Measurements from ENCODE around the gene CCDC88C. TPM values are rescaled to one million over a fixed set of nuclear protein-coding genes. Genes with fewer than 3 reads are reported as not detected.
A peak's percentile ranks its signal among the peaks of the same experiment; 100 is the strongest.

CCDC88C gene
- total RNA-seq, 1 experiment from 2014 or later = 33.2 TPM

DNA sequence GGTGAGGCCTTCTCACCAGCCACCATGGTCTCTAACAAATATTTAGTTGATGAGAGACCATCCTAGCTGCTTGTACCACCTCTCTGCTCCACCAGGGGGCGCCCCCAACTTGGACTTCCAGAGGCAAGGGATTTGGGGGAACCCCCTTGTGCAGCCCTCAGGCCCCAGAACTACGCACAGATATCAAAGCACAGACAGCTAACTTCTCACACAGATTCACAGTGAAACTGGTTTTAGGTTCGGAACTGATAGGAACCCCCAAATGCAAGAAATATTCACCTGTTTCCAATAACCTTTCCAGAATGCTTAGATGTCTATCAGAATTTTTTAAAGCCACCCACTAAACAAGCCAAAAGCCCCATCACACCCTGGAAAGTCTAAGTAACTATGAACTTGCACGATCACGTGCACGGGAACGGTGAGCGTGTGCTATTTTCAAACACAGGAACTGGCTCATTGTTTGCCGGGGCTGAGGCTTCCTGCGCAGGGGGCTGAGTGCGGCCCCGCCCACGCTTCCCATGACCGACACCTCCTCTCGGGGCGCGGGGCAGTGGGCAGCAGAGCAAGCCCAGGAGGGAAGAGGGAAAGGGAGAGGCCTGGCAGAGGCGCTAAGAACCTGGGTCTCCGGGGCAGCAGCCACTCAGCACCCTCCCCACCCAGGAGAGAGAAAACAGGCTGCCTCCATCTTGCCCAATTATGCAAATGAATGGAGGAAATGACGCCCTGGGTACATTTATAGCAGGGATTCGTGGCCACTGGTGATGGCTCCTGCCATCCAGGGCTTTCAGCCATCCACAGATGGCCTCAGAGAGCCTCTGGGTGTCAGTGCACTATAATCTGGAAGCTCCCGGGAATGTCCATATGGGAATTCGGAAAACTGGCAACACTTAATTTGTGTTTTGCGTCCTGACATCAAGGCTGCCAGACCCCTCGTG, 93.7 kb downstream of the CCDC88C start:
- BruUV-seq (replicated peaks) = no TSS peak
- CTCF ChIA-PET = interaction anchor here (0.6 to 2.7 kb wide), 9 partner anchors 13 to 224 kb away, joined by 3 to 42 read pairs (median 4); partner anchors contain the start of gene CCDC88C
- DNase-seq = peak; percentile 88
- H3K27ac Mint-ChIP-seq (ENCODE audit: unreplicated experiment) = no peak overlapping the region
- intact Hi-C loops (cut with micrococcal nuclease; ENCODE audit: unreplicated experiment) = loop anchor here (1.0 kb wide), 1 partner anchor 94 kb away; no protein-coding TSS in a partner anchor
- H3K4me1 Mint-ChIP-seq (ENCODE audit: low read depth, unreplicated experiment) = peaks cover under 1% of the 10 kb centered on the region
- H3K4me3 Mint-ChIP-seq (ENCODE audit: low read depth, unreplicated experiment) = no peak overlapping the region
- TF ChIP-seq, protein P1, sequence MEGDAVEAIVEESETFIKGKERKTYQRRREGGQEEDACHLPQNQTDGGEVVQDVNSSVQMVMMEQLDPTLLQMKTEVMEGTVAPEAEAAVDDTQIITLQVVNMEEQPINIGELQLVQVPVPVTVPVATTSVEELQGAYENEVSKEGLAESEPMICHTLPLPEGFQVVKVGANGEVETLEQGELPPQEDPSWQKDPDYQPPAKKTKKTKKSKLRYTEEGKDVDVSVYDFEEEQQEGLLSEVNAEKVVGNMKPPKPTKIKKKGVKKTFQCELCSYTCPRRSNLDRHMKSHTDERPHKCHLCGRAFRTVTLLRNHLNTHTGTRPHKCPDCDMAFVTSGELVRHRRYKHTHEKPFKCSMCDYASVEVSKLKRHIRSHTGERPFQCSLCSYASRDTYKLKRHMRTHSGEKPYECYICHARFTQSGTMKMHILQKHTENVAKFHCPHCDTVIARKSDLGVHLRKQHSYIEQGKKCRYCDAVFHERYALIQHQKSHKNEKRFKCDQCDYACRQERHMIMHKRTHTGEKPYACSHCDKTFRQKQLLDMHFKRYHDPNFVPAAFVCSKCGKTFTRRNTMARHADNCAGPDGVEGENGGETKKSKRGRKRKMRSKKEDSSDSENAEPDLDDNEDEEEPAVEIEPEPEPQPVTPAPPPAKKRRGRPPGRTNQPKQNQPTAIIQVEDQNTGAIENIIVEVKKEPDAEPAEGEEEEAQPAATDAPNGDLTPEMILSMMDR (IDR thresholded peaks at IDR 0.05; ENCODE audit: unreplicated experiment) = peak; percentile 93
- H3K27me3 Mint-ChIP-seq (ENCODE audit: unreplicated experiment) = no peaks in the 10 kb centered on the region
- H3K9me3 Mint-ChIP-seq (ENCODE audit: low read depth, unreplicated experiment) = no peaks in the 10 kb centered on the region
- peaks cover 18% of the 10 kb centered on the region for H3K36me3 Mint-ChIP-seq (ENCODE audit: insufficient read depth, unreplicated experiment)

DNA sequence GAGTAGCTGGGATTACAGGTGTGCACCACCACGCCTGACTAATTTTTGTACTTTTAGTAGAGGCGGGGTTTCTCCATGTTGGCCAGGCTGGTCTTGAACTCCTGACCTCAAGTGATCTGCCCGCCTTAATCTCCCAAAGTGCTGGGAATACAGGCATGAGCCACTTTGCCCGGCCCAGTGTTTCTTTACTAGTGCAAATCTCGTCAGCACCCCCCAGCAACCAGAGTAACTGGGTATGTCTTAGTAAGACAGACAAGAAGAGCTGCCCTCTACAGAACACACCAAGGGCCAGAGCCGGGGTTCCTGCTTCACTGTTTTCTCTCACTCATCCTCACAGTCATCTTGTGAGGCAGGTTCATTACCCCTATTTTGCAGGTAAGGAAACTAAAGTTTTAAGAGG, 94.6 kb downstream of the CCDC88C start:
- H3K27me3 Mint-ChIP-seq (ENCODE audit: unreplicated experiment) = no peaks in the 10 kb centered on the region
- H3K4me1 Mint-ChIP-seq (ENCODE audit: low read depth, unreplicated experiment) = peaks cover under 1% of the 10 kb centered on the region
- CTCF ChIA-PET = interaction anchor here (0.6 to 2.7 kb wide), 8 partner anchors 14 to 104 kb away, joined by 3 to 42 read pairs (median 4); partner anchors contain the start of gene CCDC88C
- H3K9me3 Mint-ChIP-seq (ENCODE audit: low read depth, unreplicated experiment) = no peaks in the 10 kb centered on the region
- no peak overlapping the region for H3K4me3 Mint-ChIP-seq (ENCODE audit: low read depth, unreplicated experiment)
- BruUV-seq (replicated peaks) = no TSS peak
- TF ChIP-seq, protein P1 (IDR thresholded peaks at IDR 0.05; ENCODE audit: unreplicated experiment) = no peak
- intact Hi-C loops (cut with micrococcal nuclease; ENCODE audit: unreplicated experiment) = loop anchor here (1.0 kb wide), 1 partner anchor 95 kb away; no protein-coding TSS in a partner anchor
- H3K27ac Mint-ChIP-seq (ENCODE audit: unreplicated experiment) = no peak overlapping the region
- peaks cover 26% of the 10 kb centered on the region for H3K36me3 Mint-ChIP-seq (ENCODE audit: insufficient read depth, unreplicated experiment)
- no peak for DNase-seq

DNA sequence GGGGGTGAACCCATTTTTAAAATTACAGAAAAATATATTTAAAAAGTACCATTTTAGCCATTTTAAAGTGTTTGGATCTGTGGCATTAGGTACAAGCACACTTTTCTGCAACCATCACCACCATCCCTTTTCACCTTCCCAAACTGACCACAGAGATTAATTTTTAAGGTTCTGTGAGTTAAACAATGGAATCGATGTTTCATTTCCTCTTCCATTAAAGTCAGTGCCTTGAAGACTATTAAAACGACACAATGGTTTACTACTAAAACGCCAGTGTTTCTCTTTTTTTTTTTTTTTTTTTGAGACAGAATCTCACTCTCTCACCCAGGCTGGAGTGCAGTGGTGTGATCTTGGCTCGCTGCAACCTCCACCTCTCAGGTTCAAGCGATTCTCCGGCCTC, 95.0 kb downstream of the CCDC88C start:
- CTCF ChIA-PET = no interaction called here
- no peak overlapping the region for H3K27ac Mint-ChIP-seq (ENCODE audit: unreplicated experiment)
- DNase-seq = no peak
- H3K27me3 Mint-ChIP-seq (ENCODE audit: unreplicated experiment) = no peaks in the 10 kb centered on the region
- no peaks in the 10 kb centered on the region for H3K9me3 Mint-ChIP-seq (ENCODE audit: low read depth, unreplicated experiment)
- peaks cover 5% of the 10 kb centered on the region for H3K4me1 Mint-ChIP-seq (ENCODE audit: low read depth, unreplicated experiment)
- no peak overlapping the region for H3K4me3 Mint-ChIP-seq (ENCODE audit: low read depth, unreplicated experiment)
- intact Hi-C loops (cut with micrococcal nuclease; ENCODE audit: unreplicated experiment) = loop anchor here (1.0 kb wide), 1 partner anchor 96 kb away; no protein-coding TSS in a partner anchor
- no TSS peak for BruUV-seq (replicated peaks)
- TF ChIP-seq, protein P1 (IDR thresholded peaks at IDR 0.05; ENCODE audit: unreplicated experiment) = no peak
- H3K36me3 Mint-ChIP-seq (ENCODE audit: insufficient read depth, unreplicated experiment) = peaks cover 30% of the 10 kb centered on the region

DNA sequence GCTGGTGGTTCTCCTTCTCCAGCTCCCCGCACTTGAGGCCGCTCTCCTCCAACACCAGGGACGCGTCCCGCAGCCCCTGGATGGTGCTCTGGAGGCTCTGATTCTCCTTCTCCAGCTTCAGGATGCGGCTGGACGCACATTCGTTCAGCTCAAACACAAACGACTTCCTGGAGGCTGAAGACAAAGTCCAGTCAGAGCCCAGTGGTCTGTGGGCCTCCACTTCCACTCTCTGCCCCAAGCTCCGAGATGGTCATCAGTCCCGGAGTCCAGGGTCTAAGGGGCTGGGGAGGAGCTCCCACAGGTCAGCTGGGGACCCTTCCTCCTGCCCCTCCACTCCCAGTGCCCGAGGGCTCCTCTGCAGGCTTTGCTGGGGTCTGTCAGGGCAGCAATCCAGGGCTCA, 96.5 kb downstream of the CCDC88C start:
- H3K9me3 Mint-ChIP-seq (ENCODE audit: low read depth, unreplicated experiment) = no peaks in the 10 kb centered on the region
- H3K27me3 Mint-ChIP-seq (ENCODE audit: unreplicated experiment) = no peaks in the 10 kb centered on the region
- no TSS peak for BruUV-seq (replicated peaks)
- CTCF ChIA-PET = no interaction called here
- intact Hi-C loops (cut with micrococcal nuclease; ENCODE audit: unreplicated experiment) = no loop called here
- TF ChIP-seq, protein P1 (IDR thresholded peaks at IDR 0.05; ENCODE audit: unreplicated experiment) = no peak
- peaks cover 19% of the 10 kb centered on the region for H3K4me1 Mint-ChIP-seq (ENCODE audit: low read depth, unreplicated experiment)
- H3K27ac Mint-ChIP-seq (ENCODE audit: unreplicated experiment) = no peak overlapping the region
- DNase-seq = no peak
- peaks cover 30% of the 10 kb centered on the region for H3K36me3 Mint-ChIP-seq (ENCODE audit: insufficient read depth, unreplicated experiment)
- no peak overlapping the region for H3K4me3 Mint-ChIP-seq (ENCODE audit: low read depth, unreplicated experiment)

Measured in Calu3 (cell line).